HG02678 (cell line): ENCODE measurements around the gene CDH4.
"Not testable (repeated sequence)": the region's sequence is repeated elsewhere in the genome, so short reads cannot be mapped to it uniquely, and the experiment has no call there.

Experiments used
- ATAC-seq: cut with Tn5 transposase; IDR thresholded peaks from one replicate; pipeline ENCODE4 v1.9.1; 2021; ENCODE audit warnings: mild to moderate bottlenecking, moderate library complexity; ENCODE audit not compliant: unreplicated experiment

CDH4 gene

DNA sequence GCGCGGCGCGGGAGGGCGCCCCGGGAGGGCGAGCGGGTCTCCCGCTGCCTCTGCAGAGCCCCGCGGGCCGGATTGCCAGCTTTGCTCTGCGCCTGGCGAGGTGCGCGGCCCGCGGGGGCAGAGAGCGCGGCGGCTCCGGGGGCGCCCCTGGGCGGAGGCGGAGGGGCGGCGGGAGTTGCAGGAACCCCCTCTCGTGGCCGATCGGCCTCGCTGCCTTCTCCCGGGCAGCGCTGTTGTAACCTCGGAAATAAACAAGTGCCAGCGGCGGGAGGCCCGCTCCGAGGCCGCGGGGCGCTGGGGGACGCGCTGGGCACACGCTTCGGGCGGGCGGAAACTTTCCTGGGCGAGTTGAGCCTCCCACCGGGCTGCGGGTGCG, 1.2 kb downstream of the CDH4 start:
- ATAC-seq, result no peak

DNA sequence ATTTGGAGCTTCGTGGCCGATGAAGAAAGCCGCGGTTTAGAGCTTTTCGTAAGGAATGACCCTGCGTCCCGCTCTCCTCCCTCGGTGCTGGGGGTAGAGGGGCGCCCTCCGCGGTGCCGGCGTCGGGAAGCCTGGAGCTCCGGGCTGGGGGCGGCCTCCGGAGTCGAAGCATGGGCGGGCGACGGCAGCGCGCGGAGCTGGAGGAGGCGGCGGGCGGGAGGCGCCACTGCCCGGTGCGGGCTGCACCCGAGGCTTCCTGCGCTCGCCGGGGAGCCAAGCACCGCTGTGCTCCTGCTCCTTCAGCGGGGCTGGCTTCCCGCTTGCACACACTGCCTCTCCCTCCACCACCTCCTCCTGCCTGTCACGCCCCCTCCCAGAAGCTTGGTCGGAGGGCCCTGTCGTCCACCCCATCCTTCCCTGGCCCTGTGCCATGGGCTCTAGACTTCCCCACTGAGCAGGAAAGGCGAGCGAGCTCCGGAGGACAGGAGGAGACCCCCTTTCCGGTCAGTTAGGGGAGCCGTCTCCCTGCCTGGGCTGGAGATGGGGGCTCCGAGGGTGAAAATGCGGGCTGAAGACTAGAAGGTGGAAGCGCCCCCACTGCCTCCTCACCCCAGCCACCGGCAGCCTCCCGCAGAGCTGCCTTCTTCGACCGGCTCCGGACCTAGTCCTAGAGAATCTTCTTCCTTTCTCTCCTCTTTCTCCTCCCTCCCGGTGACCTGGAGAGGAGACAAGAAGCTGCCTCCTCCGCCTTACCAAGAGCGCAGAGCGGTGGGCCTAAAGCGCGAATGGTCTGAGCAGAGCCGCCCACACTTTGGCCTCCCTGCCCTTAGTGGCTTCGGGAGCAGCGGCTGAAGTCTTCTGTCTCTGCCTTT, 1.8 kb downstream of the CDH4 start:
- no peak for ATAC-seq

DNA sequence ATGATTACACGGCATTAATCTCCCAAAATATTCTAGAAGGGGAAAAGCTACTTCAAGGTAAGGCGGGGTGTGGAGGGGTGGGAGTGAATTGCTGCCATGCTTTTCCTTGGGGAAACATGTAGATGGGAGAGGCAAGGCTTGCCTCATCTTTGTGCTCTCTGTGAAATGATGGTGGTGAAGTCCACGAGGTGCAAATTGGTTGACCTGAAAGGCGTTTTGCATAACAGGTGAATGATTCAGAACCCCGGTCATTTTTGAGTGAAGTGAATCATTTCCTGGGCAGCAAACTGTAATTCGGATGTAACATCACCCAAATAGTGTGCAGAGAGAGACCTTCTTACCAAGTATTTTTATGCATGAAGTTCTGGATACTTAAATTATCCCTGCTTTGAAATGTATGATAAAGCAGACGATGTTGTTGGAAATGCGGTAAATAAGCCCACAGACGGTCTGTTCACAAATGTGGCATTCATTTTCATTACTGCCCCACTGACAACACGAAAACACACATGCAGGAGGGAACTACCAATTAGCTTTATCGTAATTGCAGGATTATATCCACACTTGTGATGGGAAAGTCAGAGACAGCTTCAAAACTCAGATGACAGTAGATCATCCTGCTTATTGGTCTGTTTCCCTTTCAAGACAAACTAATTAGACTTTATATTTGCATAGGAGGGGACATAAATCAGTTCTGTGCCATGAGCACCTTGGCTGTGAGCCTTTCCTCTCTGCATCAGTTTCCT, 3.0 kb downstream of the CDH4 start:
- ATAC-seq, result no peak

DNA sequence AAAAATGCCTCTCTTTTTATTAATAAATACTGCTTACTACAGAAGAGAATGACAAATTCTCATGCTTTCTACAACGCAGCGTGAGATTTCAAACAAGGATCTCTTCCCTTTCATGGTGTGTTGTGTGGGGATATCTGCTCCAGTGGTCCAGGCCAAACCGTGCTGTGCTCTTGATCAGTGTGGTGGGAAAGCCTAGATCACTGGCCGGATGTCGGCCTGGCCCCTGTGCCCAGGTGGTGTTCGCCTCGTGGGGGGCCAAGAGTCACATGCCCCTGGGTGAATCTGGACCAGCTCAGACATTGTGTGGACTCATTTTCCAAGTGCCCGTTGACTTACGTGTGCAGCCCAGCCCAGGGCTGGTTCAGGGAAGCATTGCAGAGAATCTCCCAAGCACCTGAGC, 4.3 kb downstream of the CDH4 start:
- no peak for ATAC-seq

DNA sequence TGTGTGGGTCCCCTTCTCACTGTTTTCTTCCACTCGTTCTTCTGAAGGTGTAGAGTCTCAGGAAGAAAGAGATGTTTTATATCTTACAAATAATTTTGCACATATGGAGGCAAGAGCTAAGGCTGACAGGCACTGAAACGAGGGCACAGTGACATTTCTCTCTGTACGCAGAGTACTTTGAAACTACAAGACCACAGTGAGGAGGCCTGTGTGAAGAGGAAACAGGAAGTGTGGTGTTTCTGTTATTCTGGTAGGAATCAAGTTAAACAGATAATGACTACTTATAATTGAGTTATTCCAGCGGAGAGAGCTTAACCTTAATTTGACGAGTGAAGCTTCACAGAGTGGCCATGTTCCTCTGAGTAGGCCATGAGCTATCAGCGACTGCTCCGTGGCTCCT, 4.8 kb downstream of the CDH4 start:
- ATAC-seq, result no peak

DNA sequence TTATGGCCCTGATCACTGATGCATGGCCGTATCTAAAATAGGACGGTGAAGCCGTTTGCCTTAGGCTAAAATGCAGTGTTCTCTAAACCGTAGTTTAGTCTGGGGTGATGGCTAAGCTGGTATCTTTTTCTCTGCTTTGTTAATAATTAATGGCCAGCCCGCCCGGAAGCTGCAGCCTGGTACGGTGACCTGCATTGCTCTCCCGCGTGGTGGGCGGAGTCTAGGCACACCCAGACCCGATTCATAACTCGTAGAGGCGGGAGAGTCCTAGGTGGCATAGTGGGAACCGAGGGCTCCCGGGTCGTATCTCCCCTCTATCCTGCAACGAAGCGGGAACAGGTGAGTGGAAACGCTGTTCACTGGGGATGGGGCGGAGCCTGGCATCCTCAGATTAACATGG, 5.5 kb downstream of the CDH4 start:
- no peak for ATAC-seq

DNA sequence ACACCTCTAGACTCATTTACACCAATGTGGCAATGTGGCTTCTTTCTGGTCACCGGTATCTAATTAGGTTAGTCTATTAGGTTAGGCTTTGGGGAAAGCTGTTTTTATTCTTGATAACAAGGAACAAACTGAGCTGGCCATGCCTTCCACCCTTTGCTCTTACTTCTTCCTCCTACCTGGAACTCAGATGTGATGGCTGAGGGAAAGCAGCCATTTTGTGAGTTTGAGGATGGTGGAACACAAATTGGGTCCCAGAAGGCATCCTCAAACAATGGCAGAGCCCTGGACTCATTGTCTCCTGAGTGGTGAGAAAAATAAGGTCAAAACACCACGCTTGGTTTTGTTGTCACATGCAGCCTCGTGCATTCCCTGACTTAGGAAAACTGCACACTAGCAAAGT, 7.7 kb downstream of the CDH4 start:
- ATAC-seq, result no peak

DNA sequence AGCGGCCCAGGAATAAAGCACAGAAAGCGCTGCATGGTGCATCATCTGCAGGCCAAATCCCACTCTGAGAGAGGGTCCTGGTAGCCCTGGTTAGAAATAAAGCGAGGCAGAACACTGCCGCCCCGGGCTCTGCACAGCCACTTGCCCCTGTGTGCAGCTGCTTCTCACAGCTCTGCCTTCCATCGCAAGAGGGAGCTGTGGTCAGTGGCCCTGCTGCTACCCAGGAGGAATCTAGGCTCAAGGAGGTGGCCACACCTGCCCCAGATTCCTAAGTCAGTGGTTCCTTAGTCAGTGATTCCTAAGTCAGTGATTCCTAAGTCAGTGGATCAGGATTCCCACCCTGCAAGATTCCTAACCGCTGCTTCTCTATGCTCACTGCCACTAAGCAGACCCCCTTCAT, 8.8 kb downstream of the CDH4 start:
- no peak for ATAC-seq

DNA sequence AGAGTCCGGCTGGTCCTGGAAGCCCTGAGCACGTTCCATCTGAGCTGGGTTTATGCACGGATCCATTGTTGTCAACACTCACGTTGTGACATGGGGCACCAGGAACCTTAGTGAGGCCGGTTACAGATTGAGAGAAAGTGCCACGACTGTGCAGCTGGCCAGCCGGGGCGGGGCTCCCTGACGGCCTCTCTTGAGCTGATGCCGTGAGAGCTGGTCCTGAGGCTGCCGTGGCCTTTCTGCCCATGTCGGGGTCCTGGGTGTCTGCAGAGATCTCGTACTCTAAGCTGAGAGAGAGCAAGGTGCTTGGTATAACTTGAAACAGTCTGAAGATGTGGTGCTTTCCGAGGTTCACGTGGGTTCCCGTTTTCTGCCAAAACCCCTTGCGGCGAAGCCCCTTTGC, 10.0 kb downstream of the CDH4 start:
- ATAC-seq, result no peak

DNA sequence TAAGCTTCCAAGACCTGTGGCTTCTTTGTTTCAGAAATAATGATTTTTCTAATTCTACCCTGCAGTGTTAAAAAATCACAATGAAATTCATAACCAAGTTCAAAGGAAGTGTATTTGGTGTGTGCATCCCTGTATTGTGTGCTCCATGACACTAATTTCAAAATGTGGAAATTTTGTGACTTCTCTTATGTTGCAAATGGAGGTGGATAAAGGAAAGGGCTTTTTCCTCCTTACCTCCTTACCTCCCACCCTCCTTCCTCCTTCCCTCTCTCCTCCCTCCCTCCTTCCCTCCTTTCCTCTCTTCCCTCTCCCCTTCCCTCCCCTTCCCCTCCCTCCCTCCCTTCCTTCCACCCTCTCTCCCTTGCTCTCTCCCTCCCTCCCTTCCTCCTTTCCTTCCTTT, 10.5 kb downstream of the CDH4 start:
- ATAC-seq, result no peak

DNA sequence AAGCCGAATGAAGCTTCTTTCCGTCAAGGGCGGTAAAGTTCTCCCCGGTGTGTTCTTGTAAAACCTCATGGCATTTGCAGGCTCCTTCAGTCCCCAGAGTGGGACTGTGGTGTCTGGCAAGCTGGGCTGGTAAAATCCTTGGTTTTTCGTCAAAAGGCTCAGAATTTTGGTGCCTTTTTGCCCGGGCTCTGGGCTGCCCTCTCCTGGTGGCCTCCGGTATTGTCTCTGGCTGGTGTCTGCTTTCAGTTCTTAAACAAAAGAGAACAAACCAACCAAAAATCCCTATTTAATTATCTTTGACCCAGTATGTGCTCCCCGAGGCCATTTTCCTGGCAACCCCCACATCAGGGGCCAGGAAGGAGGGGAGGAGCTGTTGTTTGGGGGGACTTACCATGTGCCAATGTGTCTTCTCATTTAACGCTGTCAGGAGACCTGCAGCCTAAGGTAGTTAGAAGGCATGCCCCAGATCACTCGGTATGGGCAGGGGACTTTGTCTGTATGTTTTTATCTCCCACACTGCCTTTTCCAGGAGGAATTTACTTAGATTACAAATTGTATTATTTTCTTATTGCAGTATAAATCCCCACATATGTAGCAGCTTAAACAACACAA, 11.1 kb downstream of the CDH4 start:
- ATAC-seq, result no peak

DNA sequence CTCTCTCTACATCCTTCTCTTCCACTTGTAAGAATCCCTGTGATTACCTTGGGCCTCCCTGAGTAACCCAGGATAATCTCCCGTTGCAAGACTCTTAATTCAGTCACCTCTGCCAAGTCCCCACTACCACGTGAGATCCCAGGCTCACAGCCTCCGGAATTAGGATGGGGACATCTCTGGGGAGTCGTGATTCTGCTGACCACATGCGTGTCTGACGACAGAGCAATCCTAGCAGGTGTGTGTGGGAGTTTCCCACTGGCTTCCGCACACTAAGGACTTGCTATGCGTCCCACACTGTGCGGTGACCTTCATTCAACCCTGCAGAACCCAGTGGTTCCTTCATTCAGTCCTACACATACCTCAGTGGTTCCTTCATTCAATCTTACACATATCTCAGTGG, 11.9 kb downstream of the CDH4 start:
- no peak for ATAC-seq

DNA sequence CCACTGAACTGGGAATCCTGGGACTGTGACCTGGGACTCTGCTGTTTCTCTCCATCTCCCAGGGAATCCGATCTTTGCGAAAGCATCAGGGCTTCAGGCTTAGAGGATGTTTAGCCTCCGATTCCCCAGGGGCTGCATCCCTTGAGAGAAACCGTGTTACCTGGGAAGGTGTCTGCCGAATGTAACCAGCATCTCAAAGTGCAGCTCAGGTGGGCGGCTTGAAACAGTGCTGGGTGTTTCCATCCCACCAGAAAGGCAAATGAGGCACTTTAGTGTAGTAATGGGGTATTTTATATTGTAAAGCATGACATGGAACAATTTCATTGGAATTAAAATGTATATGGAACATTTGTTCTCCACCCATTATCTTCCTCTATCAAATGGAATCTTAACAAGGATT, 15.2 kb downstream of the CDH4 start:
- no peak for ATAC-seq

DNA sequence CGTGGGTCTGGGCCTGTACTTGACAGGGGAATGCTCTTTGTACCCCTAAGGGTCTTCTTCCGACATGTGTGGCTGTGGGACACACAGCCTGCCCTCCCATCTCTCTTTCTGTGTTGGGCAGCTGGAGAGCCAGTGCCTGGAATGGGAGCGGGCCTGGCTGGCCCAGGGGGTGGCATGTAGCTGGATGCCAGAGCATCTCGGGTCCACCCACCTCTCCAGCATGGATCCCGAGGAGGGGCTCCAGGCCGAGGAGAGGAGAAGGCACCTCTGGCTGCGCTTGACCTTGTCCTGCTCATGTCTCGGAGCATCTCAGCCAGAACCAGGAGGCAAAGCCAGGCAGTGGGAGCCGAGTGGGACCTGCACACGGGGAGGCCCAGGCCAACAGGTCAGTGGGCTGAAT, 16.0 kb downstream of the CDH4 start:
- ATAC-seq, result no peak

DNA sequence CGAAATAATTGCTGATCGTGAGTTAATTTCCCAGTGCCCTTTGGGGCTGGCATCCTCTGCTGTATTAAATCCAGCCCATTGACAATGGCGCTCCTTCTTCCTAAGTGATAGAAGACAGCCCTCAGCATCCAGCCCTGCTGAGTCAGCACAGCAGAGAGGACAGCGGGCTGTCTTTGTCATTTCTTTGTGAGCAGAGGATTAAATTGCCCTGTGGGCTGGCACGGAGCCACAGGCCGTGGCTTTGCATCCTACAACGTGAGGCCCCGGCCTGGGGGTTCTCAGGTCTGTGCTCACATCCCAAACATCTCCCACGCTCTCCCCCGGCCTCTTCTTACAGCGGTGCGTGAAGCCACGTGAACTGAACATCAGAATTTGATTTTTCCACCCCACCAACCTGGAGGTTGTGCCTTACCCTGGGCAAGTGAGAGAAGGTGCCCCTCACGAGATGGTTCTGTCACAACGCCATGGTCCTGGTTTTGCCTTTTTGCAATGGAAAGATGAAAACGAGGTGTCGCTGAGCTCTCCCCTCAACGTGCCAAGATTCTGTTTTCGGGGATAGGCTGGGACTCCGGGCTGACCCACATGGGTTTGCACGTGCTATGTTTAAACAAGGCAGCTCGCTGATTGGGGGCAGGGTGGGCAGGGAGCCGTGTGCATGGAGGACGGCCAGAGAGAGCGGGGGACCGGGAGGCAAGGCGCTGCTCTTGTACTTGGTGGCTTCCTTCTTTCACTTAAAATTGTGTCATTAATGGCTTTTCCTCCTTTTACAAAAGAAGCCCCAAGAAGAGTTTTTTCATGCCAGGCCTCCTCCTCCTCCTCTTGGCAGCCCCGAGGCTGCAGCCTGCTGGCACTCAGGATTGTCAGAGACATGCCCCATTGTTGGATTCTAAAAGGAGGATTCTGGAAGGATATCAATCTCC, 19.5 kb downstream of the CDH4 start:
- no peak for ATAC-seq

DNA sequence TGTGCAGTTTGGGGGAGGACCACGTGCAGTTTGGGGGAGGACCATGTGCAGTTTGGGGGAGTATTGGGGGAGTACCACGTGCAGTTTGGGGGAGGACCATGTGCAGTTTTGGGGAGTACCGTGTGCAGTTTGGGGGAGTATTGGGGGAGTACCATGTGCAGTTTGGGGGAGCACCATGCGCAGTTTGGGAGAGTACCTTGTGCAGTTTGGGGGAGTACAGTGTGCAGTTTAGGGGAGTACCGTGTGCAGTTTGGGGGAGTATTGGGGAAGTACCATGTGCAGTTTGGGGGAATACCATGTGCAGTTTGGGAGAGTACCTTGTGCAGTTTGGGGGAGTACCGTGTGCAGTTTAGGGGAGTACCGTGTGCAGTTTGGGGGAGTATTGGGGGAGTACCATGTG, 21.0 kb downstream of the CDH4 start:
- ATAC-seq, result not testable (repeated sequence)

DNA sequence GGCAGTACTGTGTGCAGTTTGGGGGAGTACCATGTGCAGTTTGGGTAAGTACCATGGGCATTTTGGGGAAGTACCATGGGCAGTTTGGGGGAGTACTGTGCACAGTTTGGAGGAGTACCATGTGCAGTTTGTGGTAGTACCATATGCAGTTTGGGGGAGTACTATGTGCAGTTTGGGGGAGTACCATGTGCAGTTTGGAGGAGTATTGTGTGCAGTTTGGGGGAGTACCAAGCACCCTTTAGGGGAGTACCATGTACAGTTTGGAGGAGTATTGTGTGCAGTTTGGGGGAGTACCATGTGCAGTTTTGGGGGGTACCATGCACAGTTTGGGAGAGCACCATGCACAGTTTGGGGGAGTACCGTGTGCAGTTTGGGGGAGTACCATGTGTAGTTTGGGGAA, 21.6 kb downstream of the CDH4 start:
- not testable (repeated sequence) for ATAC-seq

DNA sequence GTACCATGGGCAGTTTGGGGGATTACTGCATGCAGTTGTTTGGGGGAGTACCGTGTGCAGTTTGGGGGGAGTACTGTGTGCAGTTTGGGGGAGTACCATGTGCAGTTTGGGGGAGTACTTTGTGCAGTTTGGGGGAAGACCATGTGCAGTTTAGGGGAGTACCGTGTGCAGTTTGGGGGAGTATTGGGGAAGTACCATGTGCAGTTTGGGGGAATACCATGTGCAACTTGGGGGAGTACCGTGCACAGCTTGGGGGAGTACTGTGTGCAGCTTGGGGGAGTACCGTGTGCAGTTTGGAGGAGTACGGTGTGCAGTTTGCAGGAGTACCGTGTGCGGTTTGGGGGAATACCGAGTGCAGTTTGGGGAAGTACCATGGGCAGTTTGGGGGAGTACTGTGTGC, 22.3 kb downstream of the CDH4 start:
- ATAC-seq, result no peak

DNA sequence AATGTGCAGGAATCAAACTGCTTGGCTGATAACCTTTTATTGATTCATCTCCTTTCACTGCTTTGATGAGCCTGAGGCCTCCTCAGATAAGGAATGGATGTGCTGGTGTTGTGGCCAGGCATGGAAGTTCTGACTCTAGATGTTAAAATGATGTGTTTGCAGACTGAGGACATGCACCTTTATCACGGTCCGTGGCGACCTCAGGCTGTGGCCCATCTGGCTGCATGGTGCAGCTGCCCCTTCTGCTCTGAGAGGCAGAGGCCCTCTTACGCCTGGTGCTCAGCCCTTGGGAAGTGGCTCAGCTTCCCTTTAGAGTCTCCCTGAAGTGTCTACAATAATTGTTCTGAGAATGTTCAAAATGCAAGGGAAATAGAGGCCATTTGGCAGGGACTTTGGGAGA, 26.2 kb downstream of the CDH4 start:
- no peak for ATAC-seq

DNA sequence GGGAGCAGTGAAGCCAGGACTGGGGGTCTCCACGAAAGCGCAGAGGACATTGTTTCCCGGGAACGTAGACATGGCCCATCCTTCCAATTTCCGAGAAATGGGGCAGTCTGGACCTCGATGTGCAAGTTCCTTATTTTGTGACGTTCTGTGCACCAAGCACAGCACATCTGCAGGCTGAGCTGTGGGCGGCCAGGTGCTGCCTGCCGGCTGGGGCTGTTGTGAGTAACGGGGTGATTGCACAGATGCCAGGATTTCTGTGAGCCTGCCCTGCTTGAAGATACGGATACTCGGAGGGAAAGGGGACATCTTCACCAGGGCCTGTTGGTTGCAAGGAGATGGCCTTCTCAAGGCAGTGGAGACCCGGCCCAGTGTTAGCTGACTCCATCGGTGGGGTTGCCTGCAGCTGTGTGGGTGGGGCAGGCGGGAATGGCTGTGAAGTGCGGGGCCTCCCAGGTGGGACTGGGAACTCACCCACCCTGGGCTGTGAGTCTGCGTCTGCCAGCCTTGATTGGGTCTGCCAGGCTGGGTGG, 27.6 kb downstream of the CDH4 start:
- ATAC-seq, result no peak
